Skeletal muscle satellite cell (primary cell): ENCODE measurements around the gene LHX4.

ENCODE experiments used
- H3K27me3 ChIP-seq: 2 replicates; pipeline ENCODE4 v1.7.0; 2013; ENCODE audit warnings: low read length; ENCODE audit not compliant: control insufficient read depth, insufficient read depth
- H3K36me3 ChIP-seq: 2 replicates; pipeline ENCODE4 v1.7.0; 2013; ENCODE audit warnings: mild to moderate bottlenecking, control low read depth, low read length; ENCODE audit not compliant: insufficient read depth
- H3K4me1 ChIP-seq: 2 replicates; pipeline ENCODE4 v1.7.0; 2013; ENCODE audit warnings: low read length; ENCODE audit not compliant: control insufficient read depth, insufficient read depth
- H3K4me2 ChIP-seq: 2 replicates; pipeline ENCODE4 v1.7.0; 2013; ENCODE audit warnings: mild to moderate bottlenecking, low read length
- H3K4me3 ChIP-seq: 2 replicates; pipeline ENCODE4 v1.7.0; 2013; ENCODE audit warnings: low read length
- H3K9ac ChIP-seq: 2 replicates; pipeline ENCODE4 v1.7.0; 2013; ENCODE audit warnings: mild to moderate bottlenecking, low read depth, low read length, moderate library complexity
- H3K9me3 ChIP-seq: replicated peaks from 2 replicates; pipeline ENCODE4 v1.7.0; 2013; ENCODE audit warnings: mild to moderate bottlenecking, control low read depth, low read length

Gene LHX4

GRCh38 chr1:180238675-180239074 lies 8.6 kb downstream of the LHX4 start:
- Histone ChIP-seq H3K9me3 (no peaks in the 10 kb centered on the region), H3K36me3 (no peaks in the 10 kb centered on the region), H3K9ac (no peak overlapping the region), H3K4me3 (no peak overlapping the region), H3K4me1 (peaks cover 12% of the 10 kb centered on the region), H3K4me2 (no peak overlapping the region), H3K27me3 (peaks cover 97% of the 10 kb centered on the region)

- Histone ChIP-seq H3K36me3 (no peaks in the 10 kb centered on the region), H3K4me2 (no peak overlapping the region), H3K4me1 (peaks cover 9% of the 10 kb centered on the region), H3K9ac (no peak overlapping the region), H3K27me3 (peaks cover 98% of the 10 kb centered on the region), H3K4me3 (no peak overlapping the region), H3K9me3 (no peaks in the 10 kb centered on the region)
These were observed 9.4 kb downstream of the LHX4 start for GRCh38 chr1:180239145-180240096.

DNA sequence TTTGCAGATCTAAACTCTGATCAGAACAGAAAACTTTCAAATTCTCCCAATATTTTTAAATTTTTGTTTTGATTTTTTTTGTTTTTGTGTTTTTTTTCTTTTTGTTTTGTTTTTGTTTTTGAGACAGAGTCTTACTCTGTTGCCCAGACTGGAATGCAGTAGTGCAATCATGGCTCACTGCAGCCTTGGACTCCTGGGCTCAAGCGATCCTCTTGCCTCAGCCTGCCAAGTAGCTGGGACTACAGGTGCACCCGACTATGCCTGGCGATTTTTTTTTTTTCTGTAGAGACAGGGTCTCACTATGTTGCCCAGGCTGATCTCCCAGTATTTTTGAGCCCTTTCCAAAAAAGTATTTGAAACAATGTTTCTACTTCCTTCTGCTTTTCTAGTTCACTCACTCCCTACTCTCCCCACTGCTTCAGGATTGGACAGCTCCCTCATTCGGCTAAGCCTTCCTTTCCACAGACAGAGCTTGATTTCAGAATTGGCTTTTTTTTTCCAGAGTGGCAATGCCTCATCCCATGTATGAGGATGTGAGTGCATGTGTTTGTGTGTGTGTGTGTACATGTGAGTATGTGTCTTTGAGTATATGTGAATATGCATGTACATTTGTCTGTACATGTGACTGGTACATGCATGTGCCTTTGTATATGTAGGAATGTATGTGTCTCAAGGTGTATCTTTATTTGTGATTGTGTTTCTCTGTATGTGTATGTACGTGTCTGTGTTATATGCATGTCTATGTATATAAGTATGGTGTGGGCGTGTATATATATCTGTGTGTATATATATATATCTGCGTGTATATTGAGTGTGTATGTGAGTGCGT lies 11.9 kb downstream of the LHX4 start:
- Histone ChIP-seq H3K4me1 (peaks cover 3% of the 10 kb centered on the region), H3K9ac (no peak overlapping the region), H3K4me2 (no peak overlapping the region), H3K9me3 (no peaks in the 10 kb centered on the region), H3K36me3 (no peaks in the 10 kb centered on the region), H3K4me3 (no peak overlapping the region), H3K27me3 (peaks cover 78% of the 10 kb centered on the region)

GRCh38 chr1:180243517-180244221 lies 13.6 kb downstream of the LHX4 start:
- no peaks in the 10 kb centered on the region for H3K9me3 ChIP-seq
- H3K4me3 ChIP-seq: no peak overlapping the region
- H3K27me3 ChIP-seq: peaks cover 69% of the 10 kb centered on the region
- H3K4me1 ChIP-seq: peaks cover 3% of the 10 kb centered on the region
- no peak overlapping the region for H3K9ac ChIP-seq
- no peaks in the 10 kb centered on the region for H3K36me3 ChIP-seq
- no peak overlapping the region for H3K4me2 ChIP-seq

DNA sequence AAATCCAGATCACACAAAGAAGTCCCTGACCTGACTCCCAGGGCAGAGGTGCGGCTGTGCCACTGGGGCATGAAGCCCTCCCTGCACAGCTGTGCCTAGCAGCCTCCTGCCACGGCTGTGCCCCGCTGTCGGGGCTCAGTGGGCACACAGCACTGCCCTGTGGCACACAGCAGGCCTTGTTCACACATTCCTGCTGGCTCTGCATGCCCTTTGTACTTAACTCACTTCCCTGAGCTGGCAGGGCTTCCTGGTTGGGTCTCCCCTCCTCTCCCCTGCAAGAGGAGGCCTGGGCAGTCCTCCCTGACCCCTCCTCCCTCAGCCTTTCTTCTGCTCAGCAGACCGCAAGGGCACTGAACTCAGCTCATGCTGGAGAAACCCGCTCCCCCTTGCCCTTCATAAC lies 14.8 kb downstream of the LHX4 start:
- Histone ChIP-seq H3K4me3 (no peak overlapping the region), H3K27me3 (peaks cover 63% of the 10 kb centered on the region), H3K9me3 (no peaks in the 10 kb centered on the region), H3K9ac (no peak overlapping the region), H3K4me2 (no peak overlapping the region), H3K36me3 (no peaks in the 10 kb centered on the region), H3K4me1 (peaks cover 3% of the 10 kb centered on the region)

- no peak overlapping the region for H3K4me3 ChIP-seq
- H3K4me1 ChIP-seq: peaks cover 3% of the 10 kb centered on the region
- no peak overlapping the region for H3K9ac ChIP-seq
- H3K27me3 ChIP-seq: peaks cover 46% of the 10 kb centered on the region
- no peaks in the 10 kb centered on the region for H3K9me3 ChIP-seq
- no peaks in the 10 kb centered on the region for H3K36me3 ChIP-seq
- H3K4me2 ChIP-seq: no peak overlapping the region
These were observed 16.5 kb downstream of the LHX4 start for GRCh38 chr1:180246579-180246978.

DNA sequence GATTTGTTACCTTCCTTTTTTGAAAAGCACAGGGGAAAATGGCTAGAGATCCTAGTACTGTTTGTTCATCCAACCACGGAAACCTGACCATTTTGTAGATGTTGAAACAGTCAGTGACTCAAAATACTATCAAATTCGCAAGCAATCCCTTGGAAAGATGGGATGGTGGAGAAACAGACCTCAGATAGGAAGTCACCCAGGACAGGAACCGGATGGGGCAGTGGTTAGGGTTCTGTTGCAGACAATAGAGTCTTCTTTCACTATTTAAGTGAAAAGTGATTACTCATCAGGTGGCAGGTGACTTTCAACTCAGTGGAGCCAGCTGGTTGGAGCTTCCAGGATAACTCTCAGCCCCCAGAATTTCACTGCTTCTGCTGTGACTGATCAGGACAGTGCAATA lies 17.0 kb downstream of the LHX4 start:
- Histone ChIP-seq H3K4me1 (peaks cover 3% of the 10 kb centered on the region), H3K27me3 (peaks cover 41% of the 10 kb centered on the region), H3K36me3 (no peaks in the 10 kb centered on the region), H3K9me3 (no peaks in the 10 kb centered on the region), H3K9ac (no peak overlapping the region), H3K4me2 (no peak overlapping the region), H3K4me3 (no peak overlapping the region)

- no peaks in the 10 kb centered on the region for H3K36me3 ChIP-seq
- peaks cover 3% of the 10 kb centered on the region for H3K4me1 ChIP-seq
- H3K4me2 ChIP-seq: no peak overlapping the region
- H3K9me3 ChIP-seq: no peaks in the 10 kb centered on the region
- peaks cover 36% of the 10 kb centered on the region for H3K27me3 ChIP-seq
- no peak overlapping the region for H3K9ac ChIP-seq
- H3K4me3 ChIP-seq: no peak overlapping the region
These were observed 17.5 kb downstream of the LHX4 start for GRCh38 chr1:180247580-180247979.

- Histone ChIP-seq H3K4me3 (no peak overlapping the region), H3K36me3 (no peaks in the 10 kb centered on the region), H3K4me1 (peaks cover 3% of the 10 kb centered on the region), H3K9ac (no peak overlapping the region), H3K27me3 (peaks cover 31% of the 10 kb centered on the region), H3K9me3 (no peaks in the 10 kb centered on the region), H3K4me2 (no peak overlapping the region)
These were observed 18.1 kb downstream of the LHX4 start for GRCh38 chr1:180248176-180248575.

DNA sequence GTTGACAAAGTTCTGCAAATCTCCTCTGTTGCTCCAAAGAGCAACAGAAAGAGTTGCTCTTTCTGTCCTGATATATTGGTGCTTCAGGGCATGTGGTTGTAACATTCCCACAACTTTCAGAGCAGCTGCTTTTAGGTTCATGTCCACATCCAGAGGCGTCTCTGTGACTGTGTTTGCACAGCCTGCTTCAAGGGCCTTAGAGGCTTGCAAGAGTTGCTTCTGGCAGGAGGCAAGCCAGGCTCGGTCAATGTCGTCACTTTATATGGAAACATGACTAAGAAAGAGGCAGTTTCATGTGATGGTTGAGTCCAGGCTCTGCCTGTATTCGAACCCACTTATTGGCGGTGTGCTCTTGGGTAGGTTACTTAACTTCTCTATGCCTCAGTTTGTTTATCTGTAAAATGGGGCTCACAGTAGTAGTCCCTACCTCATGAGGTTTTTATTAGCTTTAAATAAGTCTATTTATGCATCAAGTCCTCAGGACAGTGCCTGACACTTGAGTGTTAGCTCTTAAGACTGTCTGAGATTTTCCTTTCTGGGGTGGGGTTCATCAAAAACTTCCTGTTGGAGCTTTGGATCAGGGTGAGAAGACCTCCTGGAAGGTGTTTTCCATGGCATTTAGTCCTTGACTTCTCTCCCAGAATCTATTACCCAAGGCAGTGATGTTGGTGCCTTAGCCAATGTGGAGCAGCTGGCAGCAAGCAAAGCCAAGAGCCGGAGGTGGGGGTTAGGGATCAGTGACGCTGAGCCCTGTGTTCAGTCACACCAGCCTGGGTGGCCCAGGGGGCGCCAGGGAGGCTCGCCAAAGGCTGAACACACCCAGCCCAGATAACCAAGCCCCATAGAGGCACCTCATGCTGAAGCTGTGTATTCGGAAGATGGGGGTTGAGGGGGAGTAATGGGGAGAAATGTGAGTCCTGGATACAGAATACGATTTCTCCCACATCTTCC lies 18.9 kb downstream of the LHX4 start:
- Histone ChIP-seq H3K4me3 (no peak overlapping the region), H3K4me2 (no peak overlapping the region), H3K4me1 (peaks cover 3% of the 10 kb centered on the region), H3K9me3 (no peaks in the 10 kb centered on the region), H3K9ac (no peak overlapping the region), H3K36me3 (no peaks in the 10 kb centered on the region), H3K27me3 (peaks cover 28% of the 10 kb centered on the region)
